Nucleus accumbens (tissue), 56 donors: ENCODE measurements around the gene YOD1.

Experiments
- DNase-seq, 56 donors: peaks; one replicate each; lab custom pipeline; 2025; lab: John Stamatoyannopoulos, UW

The YOD1 gene

GRCh38 chr1:207051191-207051943, at the start of gene YOD1:
TSS of gene YOD1 (minus strand) at chr1:207051208. CDS start at chr1:207051030, 178 bp downstream.
- DNase-seq, result peak in 9 of 56 donors; percentile 24 to 73 (median 60)

- no peak for DNase-seq
These were observed 46.9 kb upstream of the YOD1 start for GRCh38 chr1:207097871-207098324.

GRCh38 chr1:207093944-207094343, 42.9 kb upstream of the YOD1 start:
- DNase-seq, result no peak

- DNase-seq, result no peak
These were observed 40.3 kb upstream of the YOD1 start for GRCh38 chr1:207091200-207091908.

- no peak for DNase-seq
These were observed 38.8 kb upstream of the YOD1 start for GRCh38 chr1:207089627-207090355.

GRCh38 chr1:207088701-207089626, 38.0 kb upstream of the YOD1 start, which contains the start of gene C4BPB:
TSS of gene C4BPB (plus strand) at chr1:207088860. CDS start at chr1:207089532, 672 bp downstream.
- no peak for DNase-seq

- DNase-seq, result no peak
These were observed 37.2 kb upstream of the YOD1 start for GRCh38 chr1:207088161-207088560.

- DNase-seq, result no peak
These were observed 34.9 kb upstream of the YOD1 start for GRCh38 chr1:207085887-207086286.

- DNase-seq, result peak in 20 of 56 donors; percentile 7 to 57 (median 15)
These were observed 33.7 kb upstream of the YOD1 start for GRCh38 chr1:207084701-207085180.

- no peak for DNase-seq
These were observed 33.2 kb upstream of the YOD1 start for GRCh38 chr1:207084232-207084631.

GRCh38 chr1:207081806-207082205, 30.8 kb upstream of the YOD1 start:
- DNase-seq, result no peak

GRCh38 chr1:207081088-207081487, 30.1 kb upstream of the YOD1 start:
- DNase-seq, result no peak

GRCh38 chr1:207079706-207080241, 28.8 kb upstream of the YOD1 start:
- no peak for DNase-seq

- DNase-seq, result no peak
These were observed 27.6 kb upstream of the YOD1 start for GRCh38 chr1:207078578-207079132.

GRCh38 chr1:207077470-207078377, 26.7 kb upstream of the YOD1 start:
- peak in 36 of 56 donors; percentile 7 to 78 (median 37) for DNase-seq

- DNase-seq, result no peak
These were observed 26.0 kb upstream of the YOD1 start for GRCh38 chr1:207077012-207077411.

- DNase-seq, result no peak
These were observed 25.4 kb upstream of the YOD1 start for GRCh38 chr1:207076181-207076955.
